GM12892 (cell line): ENCODE data around the gene BPIFA2.

Experiments used
- POLR2A ChIP-seq: IDR thresholded peaks from 2 replicates; pipeline ENCODE4 v1.6.1; 2011; ENCODE audit warnings: low read depth, low read length, control low read depth
- POLR2AphosphoS5 ChIP-seq: IDR thresholded peaks from 2 replicates; pipeline ENCODE4 v1.6.1; 2011; ENCODE audit warnings: low read depth, low read length, control low read depth
- TAF1 ChIP-seq: IDR thresholded peaks from 2 replicates; pipeline ENCODE4 v1.6.1; 2011; ENCODE audit warnings: low read depth, mild to moderate bottlenecking, control low read depth, low read length, borderline replicate concordance

GRCh38 chr20:33191484-33191883 is 23.5 kb downstream of the BPIFA2 start:
- TF ChIP-seq TAF1 (no peak), POLR2A (no peak), POLR2AphosphoS5 (no peak)
